LNCAP (cell line): ENCODE data around the gene ITGA3.

Source experiments
- CTCF ChIP-seq: fragments of 450-650 bp; IDR thresholded peaks from 2 replicates; pipeline ENCODE4 v1.5.1; 2017; ENCODE audit warnings: mild to moderate bottlenecking

Gene ITGA3

GRCh38 chr17:50098583-50098982, 42.7 kb downstream of the ITGA3 start:
- no peak for TF ChIP-seq CTCF

GRCh38 chr17:50099003-50099402, 43.1 kb downstream of the ITGA3 start:
- no peak for TF ChIP-seq CTCF

- TF ChIP-seq CTCF: no peak
Measured at GRCh38 chr17:50100480-50100883, 44.6 kb downstream of the ITGA3 start.

GRCh38 chr17:50100921-50101345, 45.0 kb downstream of the ITGA3 start:
- TF ChIP-seq CTCF: no peak

- TF ChIP-seq CTCF: no peak
Measured at GRCh38 chr17:50101346-50102163, 45.6 kb downstream of the ITGA3 start.

GRCh38 chr17:50102164-50102991, 46.5 kb downstream of the ITGA3 start:
- no peak for TF ChIP-seq CTCF

GRCh38 chr17:50103252-50103651, 47.3 kb downstream of the ITGA3 start:
- TF ChIP-seq CTCF: no peak
